Choroid plexus epithelial cell (primary cell): ENCODE data around the gene CPA1.

Experiments used
- DNase-seq: peaks from one replicate; pipeline ENCODE4 v3.0.0-alpha.2; 2010; ENCODE audit warnings: low read depth
- H3K4me3 ChIP-seq: 2 replicates; pipeline ENCODE4 v1.5.1; 2011; ENCODE audit warnings: low read depth, mild to moderate bottlenecking, control low read depth, low read length, moderate library complexity
- TF ChIP-seq, protein P1 (sequence below): conservative IDR thresholded peaks from 2 replicates; pipeline ENCODE4 v1.5.1; 2011; ENCODE audit warnings: low read depth, mild to moderate bottlenecking, control low read depth, inconsistent platforms, low read length, moderate library complexity

Gene CPA1

GRCh38 chr7:130387628-130388403 is 7.5 kb downstream of the CPA1 start:
- no peak overlapping the region for H3K4me3 ChIP-seq
- TF ChIP-seq, protein P1, sequence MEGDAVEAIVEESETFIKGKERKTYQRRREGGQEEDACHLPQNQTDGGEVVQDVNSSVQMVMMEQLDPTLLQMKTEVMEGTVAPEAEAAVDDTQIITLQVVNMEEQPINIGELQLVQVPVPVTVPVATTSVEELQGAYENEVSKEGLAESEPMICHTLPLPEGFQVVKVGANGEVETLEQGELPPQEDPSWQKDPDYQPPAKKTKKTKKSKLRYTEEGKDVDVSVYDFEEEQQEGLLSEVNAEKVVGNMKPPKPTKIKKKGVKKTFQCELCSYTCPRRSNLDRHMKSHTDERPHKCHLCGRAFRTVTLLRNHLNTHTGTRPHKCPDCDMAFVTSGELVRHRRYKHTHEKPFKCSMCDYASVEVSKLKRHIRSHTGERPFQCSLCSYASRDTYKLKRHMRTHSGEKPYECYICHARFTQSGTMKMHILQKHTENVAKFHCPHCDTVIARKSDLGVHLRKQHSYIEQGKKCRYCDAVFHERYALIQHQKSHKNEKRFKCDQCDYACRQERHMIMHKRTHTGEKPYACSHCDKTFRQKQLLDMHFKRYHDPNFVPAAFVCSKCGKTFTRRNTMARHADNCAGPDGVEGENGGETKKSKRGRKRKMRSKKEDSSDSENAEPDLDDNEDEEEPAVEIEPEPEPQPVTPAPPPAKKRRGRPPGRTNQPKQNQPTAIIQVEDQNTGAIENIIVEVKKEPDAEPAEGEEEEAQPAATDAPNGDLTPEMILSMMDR = no peak
- DNase-seq = peak; percentile 99

GRCh38 chr7:130388671-130389070 is 8.4 kb downstream of the CPA1 start:
- DNase-seq = no peak
- no peak overlapping the region for H3K4me3 ChIP-seq
- TF ChIP-seq, protein P1 = no peak

DNA sequence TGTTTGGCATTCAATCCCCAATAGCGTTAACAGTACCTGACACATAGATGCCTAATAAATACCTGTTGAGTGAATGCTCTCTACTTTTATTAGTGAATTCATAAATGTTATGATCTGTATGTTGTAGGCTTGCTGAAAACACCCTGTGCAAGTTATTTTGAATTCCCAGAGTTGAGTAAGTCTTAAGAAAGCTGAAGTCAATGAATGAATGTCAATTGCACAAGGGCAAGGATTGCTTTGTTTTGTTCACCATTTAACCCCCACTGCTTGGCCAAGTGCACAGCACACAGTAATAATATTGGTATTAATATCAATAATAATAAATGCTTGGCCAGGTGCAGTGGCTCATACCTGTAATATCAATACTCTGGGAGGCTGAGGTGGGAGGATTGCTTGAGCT is 10.2 kb downstream of the CPA1 start:
- no peak overlapping the region for H3K4me3 ChIP-seq
- TF ChIP-seq, protein P1 = no peak
- peak; percentile 61 for DNase-seq

- TF ChIP-seq, protein P1 = no peak
- no peak overlapping the region for H3K4me3 ChIP-seq
- DNase-seq = no peak
These were observed 12.8 kb downstream of the CPA1 start for GRCh38 chr7:130393101-130393561.

DNA sequence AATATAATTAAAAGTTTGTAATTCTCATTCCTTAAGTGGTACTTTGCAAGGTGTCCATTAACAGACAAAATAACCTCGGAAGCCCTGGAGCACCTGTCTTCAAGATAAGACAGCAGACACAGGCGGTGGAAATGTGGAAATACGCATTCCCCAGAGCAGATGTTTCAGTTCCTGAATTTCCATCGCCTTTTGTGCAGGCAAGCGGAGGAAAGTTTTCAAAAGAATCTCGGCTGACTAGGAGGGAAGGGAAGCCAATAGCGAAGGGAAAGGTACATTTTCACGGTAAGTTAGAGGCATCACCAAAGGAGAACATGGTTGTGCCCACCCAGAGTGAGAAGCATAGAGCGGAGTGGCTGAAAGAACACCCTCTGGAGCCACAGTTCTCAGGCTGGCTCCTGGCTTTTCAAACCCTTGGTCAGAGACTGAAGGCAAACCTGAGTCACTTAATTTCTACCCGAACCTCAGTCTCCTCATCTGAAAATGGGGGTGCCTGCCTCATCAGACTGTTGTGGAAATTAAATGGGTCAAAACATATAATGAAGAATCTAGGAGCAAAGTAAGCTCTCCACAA is 13.6 kb downstream of the CPA1 start:
- DNase-seq = no peak
- no peak overlapping the region for H3K4me3 ChIP-seq
- TF ChIP-seq, protein P1 = no peak

GRCh38 chr7:130394421-130395195 is 14.3 kb downstream of the CPA1 start:
- H3K4me3 ChIP-seq = no peak overlapping the region
- no peak for DNase-seq
- TF ChIP-seq, protein P1 = no peak
